Mammary epithelial cell (primary cell): ENCODE measurements around the gene GALNT18.

ENCODE experiments used
- CTCF ChIP-seq, 2 donors: IDR thresholded peaks in 1 of 2; conservative IDR thresholded peaks in 1 of 2; 2 replicates each; pipeline ENCODE4 v1.5.1; 2011 to 2012; ENCODE audit warnings: inconsistent platforms in 2 of 2, low read length in 2 of 2, mild to moderate bottlenecking in 2 of 2, control low read depth in 1 of 2, low read depth in 1 of 2; ENCODE audit not compliant: insufficient read depth in 1 of 2; ENCODE audit errors: extremely low read depth in 1 of 2
- EZH2 ChIP-seq: IDR thresholded peaks from 2 replicates; pipeline ENCODE4 v1.6.1; 2012; ENCODE audit warnings: low read length, inconsistent platforms, borderline replicate concordance

GRCh38 chr11:11253497-11253896 is 368.3 kb downstream of the GALNT18 start:
- no peak for TF ChIP-seq CTCF (conservative IDR thresholded peaks at IDR 0.05 in 1 of 2, IDR thresholded peaks at IDR 0.05 in 1 of 2; ENCODE audit: extremely low read depth in 1 of 2, insufficient read depth in 1 of 2, low read depth in 1 of 2, low read length in 2 of 2)
- TF ChIP-seq EZH2 = no peak
